Caco-2 (cell line): ENCODE data around the gene PIM2. TPM values are rescaled to one million over a fixed set of nuclear protein-coding genes. Genes with fewer than 3 reads are reported as not detected.
"Not testable (repeated sequence)": the region's sequence is repeated elsewhere in the genome, so short reads cannot be mapped to it uniquely, and the experiment has no call there.

Source experiments
- BruUV-seq: library from RNA; stranded (reverse); fragments of 400-500 nt; replicated peaks from 2 replicates; lab custom pipeline; 2021; lab: Mats Ljungman, UMichigan
- CTCF ChIA-PET: fragments of 300-600 bp; sonication (Branson Sonifier 250); formaldehyde crosslinking; loops from one replicate; lab custom pipeline; 2022; ENCODE audit warnings: antibody characterized with exemption; lab: Charles Lee
- POLR2A ChIA-PET: fragments of 300-600 bp; sonication (Branson Sonifier 250); formaldehyde crosslinking; loops from one replicate; lab custom pipeline; 2022; ENCODE audit warnings: antibody characterized with exemption; lab: Charles Lee
- DNase-seq, 2 experiments: peaks; one replicate each; pipeline versions ENCODE4 v3.0.0 to v3.0.0-alpha.2; 2020 to 2022
- H3K27me3 ChIP-seq: replicated peaks from 2 replicates; pipeline ENCODE4 v1.6.0; 2011; ENCODE audit warnings: low read length; ENCODE audit not compliant: control insufficient read depth, insufficient read depth
- H3K36me3 ChIP-seq: 2 replicates; pipeline ENCODE4 v1.5.1; 2011; ENCODE audit warnings: low read length; ENCODE audit not compliant: control insufficient read depth, insufficient read depth
- H3K4me1 ChIP-seq: fragments of 250-450 bp; sonication (Bioruptor Pico); 2 replicates; pipeline ENCODE4 v1.5.1; 2020; ENCODE audit warnings: mild to moderate bottlenecking
- H3K4me3 ChIP-seq: 2 replicates; pipeline ENCODE4 v1.5.1; 2011; ENCODE audit warnings: low read depth, mild to moderate bottlenecking, control low read depth, low read length
- H3K9me3 ChIP-seq: fragments of 250-450 bp; sonication (Bioruptor Pico); 2 replicates; pipeline ENCODE4 v1.5.1; 2020; ENCODE audit warnings: mild to moderate bottlenecking, moderate library complexity
- H3K27ac Mint-ChIP-seq: one replicate; pipeline ENCODE4 v1.8.0; 2022; ENCODE audit warnings: mixed read lengths; ENCODE audit not compliant: unreplicated experiment
- H3K27me3 Mint-ChIP-seq: one replicate; pipeline ENCODE4 v1.8.0; 2022; ENCODE audit warnings: mixed read lengths; ENCODE audit not compliant: insufficient read depth, unreplicated experiment
- H3K36me3 Mint-ChIP-seq: one replicate; pipeline ENCODE4 v1.8.0; 2022; ENCODE audit warnings: mild to moderate bottlenecking, mixed read lengths; ENCODE audit not compliant: insufficient read depth, unreplicated experiment
- H3K4me1 Mint-ChIP-seq: one replicate; pipeline ENCODE4 v1.8.0; 2022; ENCODE audit warnings: low read depth, mixed read lengths; ENCODE audit not compliant: unreplicated experiment
- H3K4me3 Mint-ChIP-seq: one replicate; pipeline ENCODE4 v1.8.0; 2022; ENCODE audit warnings: mild to moderate bottlenecking, moderate library complexity, mixed read lengths; ENCODE audit not compliant: unreplicated experiment
- H3K9me3 Mint-ChIP-seq: one replicate; pipeline ENCODE4 v1.8.0; 2022; ENCODE audit warnings: mixed read lengths; ENCODE audit not compliant: unreplicated experiment
- CTCF ChIP-seq, 2 experiments: fragments of 200-600 bp in 1 of 2; IDR thresholded peaks; 1 replicate in 1 of 2; 2 replicates in 1 of 2; pipeline versions ENCODE4 v1.5.1 to v1.8.0; 2011 to 2022; ENCODE audit warnings: antibody characterized with exemption in 1 of 2, control low read depth in 1 of 2, inconsistent platforms in 1 of 2, low read depth in 1 of 2, low read length in 1 of 2, mild to moderate bottlenecking in 1 of 2, moderate library complexity in 1 of 2; ENCODE audit not compliant: insufficient read depth in 1 of 2, severe bottlenecking in 1 of 2, unreplicated experiment in 1 of 2
- intact Hi-C: fragments of 100-400 bp; cut with micrococcal nuclease; formaldehyde crosslinking; loops from one replicate; pipeline ENCODE4 v1.10.0; 2022; ENCODE audit not compliant: unreplicated experiment
- total RNA-seq: library from RNA; stranded (reverse); gene quantifications from 2 replicates; pipeline ENCODE4 v1.2.3, GENCODE V29; 2022

The PIM2 gene
- total RNA-seq, 1 experiment from 2014 or later: 12.0 TPM

GRCh38 chrX:48883729-48884128 lies 35.1 kb downstream of the PIM2 start:
- no peaks in the 10 kb centered on the region for H3K36me3 Mint-ChIP-seq
- intact Hi-C loops: no loop called here
- Histone ChIP-seq H3K9me3 (no peaks in the 10 kb centered on the region), H3K36me3 (no peaks in the 10 kb centered on the region), H3K4me3 (no peak overlapping the region), H3K4me1 (no peaks in the 10 kb centered on the region), H3K27me3 (no peaks in the 10 kb centered on the region)
- no peak overlapping the region for H3K4me3 Mint-ChIP-seq
- no peaks in the 10 kb centered on the region for H3K4me1 Mint-ChIP-seq
- ChIA-PET CTCF (no interaction called here), POLR2A (interaction anchor here (1.1 kb wide), 1 partner anchor 28 kb away, joined by 4 read pairs; the partner anchor contains the start of gene SLC35A2)
- DNase-seq: no peak
- TF ChIP-seq CTCF (IDR thresholded peaks at IDR 0.05; ENCODE audit: insufficient read depth in 1 of 2, low read depth in 1 of 2, low read length in 1 of 2, severe bottlenecking in 1 of 2, unreplicated experiment in 1 of 2): peak in 1 of 2 experiments; percentile 16
- H3K27ac Mint-ChIP-seq: no peak overlapping the region
- no peaks in the 10 kb centered on the region for H3K27me3 Mint-ChIP-seq
- no TSS peak for BruUV-seq
- no peaks in the 10 kb centered on the region for H3K9me3 Mint-ChIP-seq

GRCh38 chrX:48876944-48877343 lies 41.9 kb downstream of the PIM2 start:
- H3K27ac Mint-ChIP-seq, H3K4me3 ChIP-seq, H3K27me3 Mint-ChIP-seq, CTCF ChIA-PET, DNase-seq, H3K9me3 ChIP-seq, H3K4me1 Mint-ChIP-seq, POLR2A ChIA-PET, H3K4me1 ChIP-seq, intact Hi-C loops, H3K9me3 Mint-ChIP-seq, BruUV-seq, H3K36me3 Mint-ChIP-seq, H3K36me3 ChIP-seq, H3K27me3 ChIP-seq, H3K4me3 Mint-ChIP-seq: not testable (repeated sequence)

GRCh38 chrX:48872017-48872416 lies 46.8 kb downstream of the PIM2 start:
- H3K27me3 Mint-ChIP-seq, H3K4me3 ChIP-seq, H3K27me3 ChIP-seq, H3K36me3 ChIP-seq, H3K9me3 ChIP-seq, H3K36me3 Mint-ChIP-seq, POLR2A ChIA-PET, H3K27ac Mint-ChIP-seq, BruUV-seq, H3K4me3 Mint-ChIP-seq, H3K9me3 Mint-ChIP-seq, H3K4me1 ChIP-seq, H3K4me1 Mint-ChIP-seq, intact Hi-C loops, DNase-seq, CTCF ChIA-PET: not testable (repeated sequence)

- BruUV-seq: no TSS peak
- CTCF ChIA-PET: no interaction called here
- Histone ChIP-seq H3K4me3 (no peak overlapping the region), H3K4me1 (peaks cover 9% of the 10 kb centered on the region), H3K9me3 (no peaks in the 10 kb centered on the region), H3K36me3 (no peaks in the 10 kb centered on the region), H3K27me3 (no peaks in the 10 kb centered on the region)
- no peak for TF ChIP-seq CTCF (IDR thresholded peaks at IDR 0.05; ENCODE audit: insufficient read depth in 1 of 2, low read depth in 1 of 2, low read length in 1 of 2, severe bottlenecking in 1 of 2, unreplicated experiment in 1 of 2)
- Mint-ChIP-seq H3K27ac (no peak overlapping the region), H3K27me3 (no peaks in the 10 kb centered on the region), H3K4me3 (no peak overlapping the region), H3K4me1 (peaks cover 7% of the 10 kb centered on the region), H3K9me3 (no peaks in the 10 kb centered on the region), H3K36me3 (no peaks in the 10 kb centered on the region)
- no peak for DNase-seq
- intact Hi-C loops: no loop called here
- POLR2A ChIA-PET: no interaction called here
These were observed 54.6 kb downstream of the PIM2 start for GRCh38 chrX:48864210-48864609.

Other genes starting within 250 kb of the PIM2 start
- gene WAS, start 235.2 kb downstream of the PIM2 start, total RNA-seq: 0.39 and 0.43 TPM in 2 replicates
- gene SUV39H1, start 222.3 kb downstream of the PIM2 start, total RNA-seq: 13.9 and 15.8 TPM in 2 replicates
- gene GLOD5, start 157.3 kb downstream of the PIM2 start, total RNA-seq: not detected in 2 replicates
- not detected in 2 replicates for gene GATA1, start 132.4 kb downstream of the PIM2 start, total RNA-seq
- 99.6 and 110 TPM in 2 replicates for gene HDAC6, start 117.0 kb downstream of the PIM2 start, total RNA-seq
- gene ERAS, start 92.5 kb downstream of the PIM2 start, total RNA-seq: not detected in 2 replicates
- gene PCSK1N, start 83.4 kb downstream of the PIM2 start, total RNA-seq: 19.5 and 24.1 TPM in 2 replicates
- 82.5 and 90.6 TPM in 2 replicates for gene TIMM17B, start 21.3 kb downstream of the PIM2 start, total RNA-seq
- gene PQBP1, start 21.1 kb downstream of the PIM2 start, total RNA-seq: 111 and 114 TPM in 2 replicates
- gene SLC35A2, start 7.4 kb downstream of the PIM2 start, total RNA-seq: 58.8 and 61.4 TPM in 2 replicates
- gene OTUD5, start 38.6 kb upstream of the PIM2 start, total RNA-seq: 40.1 and 40.6 TPM in 2 replicates
- 0.88 and 0.97 TPM in 2 replicates for gene KCND1, start 52.8 kb upstream of the PIM2 start, total RNA-seq
- gene GRIPAP1, start 83.2 kb upstream of the PIM2 start, total RNA-seq: 43.1 and 43.6 TPM in 2 replicates
- 28.1 and 32.0 TPM in 2 replicates for gene TFE3, start 124.3 kb upstream of the PIM2 start, total RNA-seq
- 16.7 and 17.6 TPM in 2 replicates for gene CCDC120, start 140.0 kb upstream of the PIM2 start, total RNA-seq
- 3.2 and 5.4 TPM in 2 replicates for gene PRAF2, start 155.0 kb upstream of the PIM2 start, total RNA-seq
- 26.7 and 28.6 TPM in 2 replicates for gene WDR45, start 160.9 kb upstream of the PIM2 start, total RNA-seq
- 25.4 and 25.6 TPM in 2 replicates for gene GPKOW, start 204.7 kb upstream of the PIM2 start, total RNA-seq
- gene MAGIX, start 243.7 kb upstream of the PIM2 start, total RNA-seq: 1.5 and 2.1 TPM in 2 replicates